Esophagus squamous epithelium (tissue), 5 donors: ENCODE data around the gene ZHX3. TPM values are rescaled to one million over a fixed set of nuclear protein-coding genes. Genes with fewer than 3 reads are reported as not detected.

Experiments
- DNase-seq: peaks from one replicate; lab custom pipeline; 2025; lab: John Stamatoyannopoulos, UW
- H3K27ac ChIP-seq, 4 donors: fragments of 200-600 bp; sonication (generic); one replicate each; pipeline ENCODE4 v1.5.1; 2016 to 2019; ENCODE audit warnings: mild to moderate bottlenecking in 1 of 4
- H3K27me3 ChIP-seq, 4 donors: fragments of 200-600 bp; sonication (generic); 1 replicate in 3 of 4; 2 replicates in 1 of 4; pipeline versions ENCODE4 v1.5.1 to v1.6.0; 2017 to 2021; ENCODE audit warnings: antibody characterized with exemption in 1 of 4
- H3K36me3 ChIP-seq, 3 donors: fragments of 200-600 bp; sonication (generic); one replicate each; pipeline ENCODE4 v1.5.1; 2016 to 2019
- H3K4me1 ChIP-seq, 3 donors: fragments of 200-600 bp; sonication (generic); one replicate each; pipeline ENCODE4 v1.5.1; 2017 to 2019
- H3K4me3 ChIP-seq, 4 donors: fragments of 200-600 bp; sonication (generic); 1 replicate in 3 of 4; 2 replicates in 1 of 4; pipeline ENCODE4 v1.5.1; 2016 to 2019; ENCODE audit warnings: mild to moderate bottlenecking in 2 of 4, moderate library complexity in 1 of 4
- H3K9me3 ChIP-seq, 3 donors: fragments of 200-600 bp; sonication (generic); one replicate each; pipeline ENCODE4 v1.5.1; 2016 to 2019
- POLR2A ChIP-seq, 4 donors: fragments of 450-650 bp; IDR thresholded peaks; one replicate each; pipeline ENCODE4 v1.6.1; 2017; ENCODE audit warnings: antibody characterized with exemption in 4 of 4, mild to moderate bottlenecking in 4 of 4, moderate library complexity in 3 of 4
- WGBS, 2 donors: methylation state at CpG; one replicate each; pipeline ENCODE4 v1.1.5; 2018; 5-methylcytosine and 5-hydroxymethylcytosine counted together
- intact Hi-C: fragments of 100-400 bp; cut with DNase I; formaldehyde crosslinking; loops from one replicate; pipeline ENCODE4 v1.15.0; 2022
- total RNA-seq, 4 donors: library from RNA; depleted of rRNA; stranded (reverse); fragments of >200 nt; gene quantifications; one replicate each; pipeline ENCODE4 v1.1.0, GENCODE V29; 2016
- TF ChIP-seq, protein P1 (sequence below), 6 experiments: fragments of 450-650 bp in 4 of 6; fragments of 200-600 bp in 2 of 6; sonication (generic) in 2 of 6; IDR thresholded peaks; one replicate each; pipeline ENCODE4 v1.5.1; 2016 to 2019; ENCODE audit warnings: antibody characterized with exemption in 6 of 6, mild to moderate bottlenecking in 4 of 6, moderate library complexity in 4 of 6
- donor health status: DM: yes; HTN: yes; CAD: no.

Gene ZHX3
- total RNA-seq, 4 donors from 2014 or later = 13.6 to 30.3 (median 15.5) TPM

DNA sequence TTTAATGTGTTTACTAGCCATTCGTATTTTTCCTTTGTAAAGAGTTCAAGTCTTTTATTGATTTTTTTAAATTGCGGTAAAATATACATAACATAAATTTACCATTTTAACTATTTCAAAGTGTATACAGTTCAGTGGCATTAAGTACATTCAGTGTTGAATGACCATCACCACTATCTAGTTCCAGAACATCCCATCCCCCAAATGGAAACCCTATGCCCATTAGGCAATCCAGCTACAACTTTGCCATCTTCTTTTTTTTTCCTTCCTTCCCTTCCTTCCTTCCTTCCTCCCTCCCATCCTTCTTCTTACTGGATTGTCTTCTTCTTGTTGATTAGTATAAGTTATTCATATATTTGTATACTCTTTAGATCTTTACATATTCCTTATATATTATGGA, 31.7 kb upstream of the ZHX3 start:
- no peak for TF ChIP-seq POLR2A (IDR thresholded peaks at IDR 0.05)
- TF ChIP-seq, protein P1, sequence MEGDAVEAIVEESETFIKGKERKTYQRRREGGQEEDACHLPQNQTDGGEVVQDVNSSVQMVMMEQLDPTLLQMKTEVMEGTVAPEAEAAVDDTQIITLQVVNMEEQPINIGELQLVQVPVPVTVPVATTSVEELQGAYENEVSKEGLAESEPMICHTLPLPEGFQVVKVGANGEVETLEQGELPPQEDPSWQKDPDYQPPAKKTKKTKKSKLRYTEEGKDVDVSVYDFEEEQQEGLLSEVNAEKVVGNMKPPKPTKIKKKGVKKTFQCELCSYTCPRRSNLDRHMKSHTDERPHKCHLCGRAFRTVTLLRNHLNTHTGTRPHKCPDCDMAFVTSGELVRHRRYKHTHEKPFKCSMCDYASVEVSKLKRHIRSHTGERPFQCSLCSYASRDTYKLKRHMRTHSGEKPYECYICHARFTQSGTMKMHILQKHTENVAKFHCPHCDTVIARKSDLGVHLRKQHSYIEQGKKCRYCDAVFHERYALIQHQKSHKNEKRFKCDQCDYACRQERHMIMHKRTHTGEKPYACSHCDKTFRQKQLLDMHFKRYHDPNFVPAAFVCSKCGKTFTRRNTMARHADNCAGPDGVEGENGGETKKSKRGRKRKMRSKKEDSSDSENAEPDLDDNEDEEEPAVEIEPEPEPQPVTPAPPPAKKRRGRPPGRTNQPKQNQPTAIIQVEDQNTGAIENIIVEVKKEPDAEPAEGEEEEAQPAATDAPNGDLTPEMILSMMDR (IDR thresholded peaks at IDR 0.05) = no peak
- Histone ChIP-seq H3K27me3 (no peaks in the 10 kb centered on the region), H3K36me3 (peaks cover 5 to 91% (median 25%) of the 10 kb centered on the region in 3 donors), H3K27ac (no peak overlapping the region), H3K4me1 (peaks cover 4 to 17% (median 9%) of the 10 kb centered on the region in 3 donors), H3K4me3 (no peak overlapping the region), H3K9me3 (no peaks in the 10 kb centered on the region)
- WGBS, 2 donors = 76 to 90% methylated on average over 2 of the region's 2 CpGs
- no peak for DNase-seq
- intact Hi-C loops = no loop called here

DNA sequence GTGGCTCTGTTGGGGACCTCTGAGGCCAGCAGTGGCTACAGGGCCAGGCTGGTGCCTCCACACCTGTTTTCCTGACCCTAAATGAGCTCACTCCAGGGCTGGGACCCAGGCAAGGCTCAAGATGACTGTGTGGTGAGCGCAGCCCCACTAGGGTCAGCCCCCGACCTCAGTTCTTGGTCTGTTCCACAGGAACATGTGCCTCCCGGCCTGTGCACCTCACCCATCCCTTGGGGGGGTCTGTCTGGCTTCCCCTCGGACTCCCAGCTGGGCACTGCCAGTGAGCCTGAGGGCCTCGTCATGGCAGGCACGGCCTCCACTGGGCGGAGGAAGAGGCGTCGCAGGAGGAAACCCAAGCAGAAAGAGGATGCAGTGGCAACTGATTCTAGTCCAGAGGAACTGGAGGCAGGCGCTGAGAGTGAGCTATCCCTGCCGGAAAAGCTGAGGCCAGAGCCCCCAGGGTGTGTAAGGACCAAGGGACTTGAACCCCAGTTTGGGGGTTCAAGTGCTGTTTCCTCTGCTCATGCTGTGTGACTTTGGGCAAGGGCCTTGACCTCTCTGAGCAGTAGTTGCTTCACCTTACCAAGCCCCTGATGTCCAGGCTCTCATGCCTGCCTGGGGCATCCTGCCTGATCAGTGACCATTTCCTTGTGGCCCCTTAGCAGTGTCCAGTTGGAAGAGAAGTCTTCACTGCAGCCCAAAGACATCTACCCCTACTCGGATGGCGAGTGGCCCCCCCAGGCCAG, 31.1 kb upstream of the ZHX3 start:
- Histone ChIP-seq H3K4me1 (peaks cover 10 to 23% (median 12%) of the 10 kb centered on the region in 3 donors), H3K27ac (no peak overlapping the region), H3K27me3 (no peaks in the 10 kb centered on the region), H3K4me3 (no peak overlapping the region), H3K36me3 (peaks cover 5 to 84% (median 25%) of the 10 kb centered on the region in 3 donors), H3K9me3 (no peaks in the 10 kb centered on the region)
- no peak for DNase-seq
- TF ChIP-seq, protein P1 (IDR thresholded peaks at IDR 0.05) = no peak
- no peak for TF ChIP-seq POLR2A (IDR thresholded peaks at IDR 0.05)
- WGBS, 2 donors = 95 to 98% methylated on average over 3 to 5 of the region's 13 CpGs
- intact Hi-C loops = no loop called here

DNA sequence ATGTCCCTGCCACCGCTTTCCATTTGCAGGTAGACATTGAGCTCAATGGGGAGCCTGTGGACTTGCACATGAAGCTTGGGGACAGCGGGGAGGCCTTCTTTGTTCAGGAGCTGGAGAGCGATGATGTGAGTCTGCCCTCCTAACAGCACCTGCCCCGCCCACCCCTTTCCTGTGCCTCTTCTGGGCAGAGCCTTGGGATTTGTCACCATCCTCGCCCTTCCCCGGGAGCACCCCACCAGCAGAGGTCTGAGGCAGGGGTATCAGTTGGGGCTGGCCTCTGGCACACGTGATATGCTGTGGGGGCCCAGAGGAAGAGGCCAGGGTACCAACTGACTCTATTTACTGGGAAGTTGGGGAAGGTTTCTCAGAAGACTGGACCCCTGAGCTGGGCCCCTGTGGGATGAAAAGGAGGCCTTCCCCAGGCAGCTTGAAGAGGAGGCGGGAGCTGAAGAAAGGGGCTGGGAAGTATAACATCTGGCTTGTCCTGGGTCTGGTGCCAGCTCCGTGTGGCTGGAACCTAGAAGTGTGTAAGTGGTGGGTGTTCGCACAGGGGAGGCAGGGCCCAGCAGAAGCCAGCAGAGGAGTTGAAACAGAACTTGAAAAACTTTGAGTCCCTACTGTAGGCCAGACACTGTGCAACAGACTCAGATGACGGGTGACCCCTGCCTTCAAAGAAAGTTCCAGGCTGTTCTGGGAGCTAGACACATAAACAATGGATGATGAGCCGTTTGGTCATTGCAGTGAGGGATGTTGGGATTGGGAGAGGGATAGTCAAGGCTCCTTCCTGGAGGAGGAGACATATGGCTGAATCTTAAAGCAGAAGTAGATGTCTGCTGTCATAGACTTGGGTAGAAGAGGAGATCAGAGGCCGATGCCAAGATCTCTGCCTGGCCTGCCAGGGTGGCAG, 30.2 kb upstream of the ZHX3 start:
- WGBS, 2 donors = 84 to 86% methylated on average over 5 of the region's 13 CpGs
- TF ChIP-seq, protein P1 (IDR thresholded peaks at IDR 0.05) = no peak
- no peak for TF ChIP-seq POLR2A (IDR thresholded peaks at IDR 0.05)
- no peak overlapping the region for H3K27ac ChIP-seq
- intact Hi-C loops = no loop called here
- no peak overlapping the region for H3K4me3 ChIP-seq
- H3K9me3 ChIP-seq = no peaks in the 10 kb centered on the region
- H3K36me3 ChIP-seq = peaks cover 5 to 76% (median 23%) of the 10 kb centered on the region in 3 donors
- no peaks in the 10 kb centered on the region for H3K27me3 ChIP-seq
- DNase-seq = no peak
- peaks cover 10 to 32% (median 12%) of the 10 kb centered on the region in 3 donors for H3K4me1 ChIP-seq

DNA sequence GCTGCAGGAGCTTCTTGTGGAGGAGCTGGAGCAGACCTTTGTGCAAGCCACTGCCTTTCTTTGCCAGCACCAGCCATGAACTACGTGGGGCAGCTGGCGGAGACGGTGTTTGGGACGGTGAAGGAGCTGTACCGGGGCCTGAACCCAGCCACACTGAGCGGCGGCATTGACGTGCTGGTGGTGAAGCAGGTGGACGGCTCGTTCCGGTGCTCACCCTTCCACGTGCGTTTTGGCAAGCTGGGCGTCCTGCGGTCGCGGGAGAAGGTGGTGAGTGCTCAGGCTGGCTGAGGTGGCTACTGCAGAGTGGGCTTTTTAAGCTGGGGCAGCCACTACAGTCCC, 28.2 kb upstream of the ZHX3 start:
- no peak overlapping the region for H3K27ac ChIP-seq
- peaks cover 21 to 52% (median 25%) of the 10 kb centered on the region in 3 donors for H3K4me1 ChIP-seq
- TF ChIP-seq, protein P1 (IDR thresholded peaks at IDR 0.05) = no peak
- no peak for TF ChIP-seq POLR2A (IDR thresholded peaks at IDR 0.05)
- DNase-seq = no peak
- peaks cover 5 to 56% (median 9%) of the 10 kb centered on the region in 3 donors for H3K36me3 ChIP-seq
- intact Hi-C loops = no loop called here
- H3K9me3 ChIP-seq = no peaks in the 10 kb centered on the region
- H3K4me3 ChIP-seq = no peak overlapping the region
- WGBS, 2 donors = 93 to 94% methylated on average over 7 to 17 of the region's 17 CpGs
- no peaks in the 10 kb centered on the region for H3K27me3 ChIP-seq
